HG03342 (cell line): ENCODE results near the gene EXOSC5.
"Not testable (repeated sequence)": the region's sequence is repeated elsewhere in the genome, so short reads cannot be mapped to it uniquely, and the experiment has no call there.

Experiments
- ATAC-seq: cut with Tn5 transposase; IDR thresholded peaks from one replicate; pipeline ENCODE4 v1.9.1; 2021; ENCODE audit warnings: mild to moderate bottlenecking, moderate library complexity; ENCODE audit not compliant: unreplicated experiment

EXOSC5 gene

DNA sequence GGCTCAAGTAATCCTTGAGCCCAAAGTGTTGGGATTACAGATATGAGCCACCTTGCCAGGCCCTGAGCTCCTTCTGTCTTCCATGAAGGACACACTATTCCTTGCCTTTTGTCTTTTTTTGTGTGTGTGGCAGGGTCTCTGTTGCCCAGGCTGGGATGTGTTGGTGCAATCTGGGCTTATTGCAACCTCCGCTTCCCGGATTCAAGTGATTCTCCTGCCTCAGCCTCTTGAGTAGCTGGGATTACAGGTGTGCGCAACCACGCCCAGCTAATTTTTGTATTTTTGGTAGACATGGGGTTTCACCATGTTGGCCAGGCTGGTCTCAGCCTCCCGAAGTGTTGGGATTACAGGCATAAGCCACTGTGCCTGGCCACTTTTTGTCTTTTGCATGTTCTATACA, 11.7 kb upstream of the EXOSC5 start:
- ATAC-seq = not testable (repeated sequence)

DNA sequence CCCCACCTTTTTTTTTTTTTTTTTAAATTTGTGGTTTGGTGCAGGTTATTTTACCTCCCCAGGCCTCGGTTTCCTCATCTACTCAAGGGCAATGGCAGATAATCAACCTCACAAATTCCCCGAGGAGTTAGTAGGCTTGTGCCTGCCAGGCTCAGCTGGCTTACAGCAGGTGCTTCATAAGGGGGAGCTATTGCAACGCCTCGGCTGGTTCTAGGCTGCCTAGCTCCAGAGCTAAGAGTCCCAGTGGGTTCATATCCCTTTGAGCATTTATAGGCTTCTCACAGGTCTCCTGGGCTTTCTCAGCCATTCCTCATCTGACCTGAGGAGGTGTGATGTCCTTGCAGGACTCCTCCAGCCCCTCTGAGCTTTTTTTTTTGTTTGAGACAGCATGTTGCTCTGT, 11.1 kb upstream of the EXOSC5 start:
- ATAC-seq = no peak

DNA sequence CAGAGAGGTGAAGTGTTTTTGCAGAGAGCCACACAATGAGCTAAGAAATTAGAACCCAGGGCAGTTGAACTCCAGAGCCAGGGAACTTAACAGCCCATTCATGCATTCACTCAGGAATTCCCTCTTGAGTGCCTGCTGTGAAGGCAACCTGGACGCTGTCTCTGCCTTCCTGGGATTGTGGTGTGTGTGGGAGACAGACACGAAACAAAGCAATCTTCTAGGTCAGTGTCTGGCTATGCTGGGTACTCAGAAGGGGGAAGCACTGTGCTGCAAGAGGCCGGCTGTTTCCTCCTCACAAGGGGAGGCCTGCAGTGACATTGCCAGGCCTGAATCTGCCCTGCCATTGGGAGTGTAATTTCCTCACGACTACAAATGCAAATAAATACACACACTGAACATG, 10.1 kb upstream of the EXOSC5 start:
- no peak for ATAC-seq

DNA sequence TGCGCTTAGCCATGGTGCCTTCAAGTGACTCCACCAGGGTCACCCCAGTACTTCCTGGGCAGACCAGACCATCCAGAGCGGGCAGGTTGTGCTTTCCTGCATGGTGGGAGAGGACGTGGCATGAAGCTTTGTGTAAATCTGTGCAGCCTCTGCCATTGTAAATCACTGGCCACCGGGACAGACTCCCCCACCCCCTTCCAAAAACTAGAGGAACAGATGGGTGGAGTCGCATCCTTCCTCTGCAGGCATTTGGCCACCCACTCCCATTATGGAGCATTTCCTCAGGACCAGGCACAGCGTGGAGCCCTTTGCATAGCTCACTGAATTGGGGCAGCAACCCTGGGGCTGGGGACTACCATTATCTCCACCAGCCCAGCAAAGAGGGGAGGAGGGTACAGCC, 8.6 kb upstream of the EXOSC5 start:
- no peak for ATAC-seq

DNA sequence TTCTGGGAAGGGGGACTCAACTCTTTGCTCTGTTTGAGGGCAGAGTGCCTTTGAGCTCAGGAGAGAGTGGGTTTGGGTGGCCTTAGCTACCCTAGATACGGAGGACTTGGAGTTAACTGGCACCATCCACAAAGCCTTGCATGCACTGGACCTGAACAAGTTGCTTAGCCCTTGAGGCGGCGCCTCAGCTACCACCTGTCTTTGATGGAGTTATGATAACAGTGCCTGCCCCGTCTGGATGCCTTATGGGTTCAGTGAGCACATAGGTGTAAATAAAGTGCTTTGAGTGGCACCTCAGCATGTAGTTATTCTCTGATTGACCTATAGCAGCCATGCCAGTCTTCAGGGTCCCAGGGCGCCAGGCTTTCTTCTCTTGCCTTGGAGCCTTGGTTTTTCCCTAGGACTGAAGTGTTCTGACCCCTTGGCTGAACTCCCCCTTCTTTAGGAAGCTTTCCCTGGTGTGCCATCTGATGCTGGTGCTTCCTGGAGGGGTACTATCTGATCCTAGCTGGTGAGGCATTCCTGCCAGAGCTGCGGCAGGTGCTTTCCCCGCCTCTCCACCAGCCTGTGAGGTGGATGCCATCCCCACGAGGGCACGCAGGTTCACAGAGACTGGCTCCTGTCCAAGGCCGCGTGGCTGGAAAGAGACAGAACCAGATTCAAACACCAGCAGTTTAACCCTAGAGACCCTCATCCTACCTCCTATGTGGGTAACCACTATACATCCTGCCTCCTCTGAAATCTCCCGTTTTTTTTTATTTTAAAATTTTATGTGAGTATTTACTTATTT, 6.2 kb upstream of the EXOSC5 start:
- no peak for ATAC-seq

DNA sequence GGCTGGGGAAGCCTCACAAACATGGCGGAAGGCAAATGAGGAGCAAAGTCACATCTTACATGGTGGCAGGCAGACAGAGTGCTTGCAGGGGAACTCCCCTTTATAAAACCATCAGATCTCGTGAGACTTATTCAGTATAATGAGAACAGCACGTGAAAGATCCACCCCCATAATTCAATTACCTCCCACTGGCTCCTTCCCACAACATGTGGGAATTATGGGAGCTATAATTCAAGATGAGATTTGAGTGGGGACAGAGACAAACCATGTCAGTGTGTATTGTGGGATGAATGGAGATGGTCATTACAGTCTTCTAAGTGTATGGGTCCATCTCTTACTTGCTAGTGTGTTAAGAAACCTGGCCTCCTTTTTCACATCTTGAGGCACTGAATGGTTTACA, 4.9 kb upstream of the EXOSC5 start:
- no peak for ATAC-seq

DNA sequence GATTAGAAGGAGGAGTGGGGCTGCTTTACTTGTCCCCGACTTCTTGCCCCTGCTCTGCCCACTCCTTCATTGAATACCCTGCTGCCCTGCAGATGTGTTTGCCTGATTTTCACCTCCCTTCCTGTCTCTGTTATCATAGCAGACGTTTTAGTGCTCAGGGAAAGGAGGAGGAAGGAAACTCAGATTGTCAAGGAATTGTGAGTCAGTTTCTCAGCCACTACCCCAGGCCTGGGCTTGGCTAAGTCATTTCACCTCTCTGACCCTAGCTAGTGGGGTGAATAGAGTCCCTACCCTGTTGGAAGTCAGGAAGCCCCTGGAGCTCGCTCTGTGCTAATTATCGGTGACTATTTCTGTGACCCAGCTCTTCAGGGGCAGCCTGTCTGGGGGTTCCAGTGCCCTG, 4.3 kb upstream of the EXOSC5 start:
- ATAC-seq = no peak

DNA sequence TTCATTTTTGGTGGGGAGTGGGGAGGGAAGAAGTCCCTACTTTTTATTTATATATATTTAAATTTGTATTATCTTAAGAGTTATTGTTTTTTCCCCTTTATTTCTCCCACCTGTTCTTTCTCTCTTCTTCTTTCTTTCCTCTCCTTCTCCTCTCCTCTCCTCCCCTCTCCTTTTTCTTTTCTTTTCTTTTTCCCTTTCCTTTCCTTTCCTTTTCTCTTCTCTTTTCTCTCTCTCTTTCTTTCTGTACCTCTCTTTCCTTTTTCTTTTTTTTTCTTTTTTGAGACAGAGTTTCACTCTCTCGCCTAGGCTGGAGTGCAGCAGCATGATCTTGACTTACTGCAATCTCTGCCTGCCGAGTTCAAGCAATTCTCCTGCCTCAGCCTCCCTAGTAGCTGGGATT, 2.4 kb upstream of the EXOSC5 start:
- ATAC-seq = no peak

DNA sequence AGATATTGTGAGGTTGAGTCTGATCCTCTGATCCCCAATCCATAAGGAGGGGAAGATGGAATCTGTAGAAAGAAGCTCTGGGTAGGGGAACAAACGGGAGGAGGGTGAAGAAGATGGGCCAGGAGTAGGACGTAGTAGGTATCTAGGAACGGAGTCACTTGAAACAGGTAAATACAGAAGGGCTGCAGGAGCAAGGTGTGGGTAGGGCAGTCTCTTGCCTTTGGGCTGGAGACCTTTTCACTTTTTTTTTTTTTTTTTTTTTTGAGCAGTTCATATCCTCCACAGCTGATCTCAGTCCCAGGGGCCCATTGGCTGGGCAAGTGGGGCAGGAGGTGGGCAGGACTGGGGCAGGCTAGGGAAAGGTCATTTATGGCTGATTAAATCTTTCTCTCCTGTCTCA, 1.9 kb upstream of the EXOSC5 start:
- no peak for ATAC-seq

DNA sequence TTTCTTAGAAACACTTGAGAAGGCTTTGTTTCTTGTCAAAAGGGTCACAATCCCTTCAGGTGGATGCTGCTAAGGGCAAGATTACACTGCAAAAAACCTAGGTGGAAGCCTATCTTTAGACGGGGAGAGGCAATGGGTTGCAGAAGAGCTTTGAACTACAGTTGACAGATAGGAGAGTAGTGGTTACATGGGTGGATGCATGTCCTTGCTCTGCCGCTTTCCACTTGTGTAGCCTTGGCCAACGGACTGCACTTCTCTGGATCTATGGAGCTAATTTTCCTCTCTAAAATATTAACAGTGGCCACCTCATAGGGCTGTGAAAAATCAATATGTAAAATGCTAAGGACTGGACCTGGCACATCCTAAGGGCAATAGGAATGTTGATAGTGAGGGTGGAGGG, 1.4 kb upstream of the EXOSC5 start:
- no peak for ATAC-seq

DNA sequence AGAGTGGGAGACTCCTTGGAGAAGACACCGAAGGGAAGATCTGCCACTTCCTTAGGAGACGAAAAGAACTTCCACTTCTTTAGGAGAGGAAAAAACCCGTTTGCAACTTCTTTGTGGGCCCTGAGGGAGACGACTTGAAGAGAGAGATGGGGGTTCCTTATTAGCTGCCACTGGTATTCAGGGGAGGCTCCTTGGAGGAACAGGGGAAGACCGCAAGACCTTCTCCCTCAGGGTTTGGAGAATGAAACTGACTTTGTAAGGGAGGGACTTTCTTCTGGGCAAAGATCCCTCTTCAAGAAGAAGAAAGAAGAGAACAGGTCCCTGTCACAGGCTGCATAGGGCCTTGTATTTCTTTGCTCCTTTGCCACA, 875 bp upstream of the EXOSC5 start:
- ATAC-seq = no peak

DNA sequence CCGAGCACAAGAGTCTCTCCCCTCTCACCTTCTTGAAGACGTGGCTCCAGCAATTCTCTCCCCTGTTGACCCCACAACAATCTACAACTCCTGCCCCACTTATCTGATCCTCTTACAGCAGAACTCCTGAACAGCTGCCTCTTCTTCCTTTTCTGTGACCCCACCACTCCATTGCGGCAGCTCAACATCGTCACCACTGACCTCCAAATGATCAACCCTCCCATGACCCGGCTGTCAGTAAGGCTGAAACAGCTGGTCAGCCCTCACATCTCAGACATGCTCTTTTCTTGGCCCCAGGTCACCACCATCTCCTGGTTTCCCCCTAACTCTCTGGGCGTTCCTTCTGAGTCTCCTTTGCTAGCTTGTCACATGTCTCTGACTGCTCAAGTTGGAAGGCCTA, 1.8 kb downstream of the EXOSC5 start:
- ATAC-seq = no peak

DNA sequence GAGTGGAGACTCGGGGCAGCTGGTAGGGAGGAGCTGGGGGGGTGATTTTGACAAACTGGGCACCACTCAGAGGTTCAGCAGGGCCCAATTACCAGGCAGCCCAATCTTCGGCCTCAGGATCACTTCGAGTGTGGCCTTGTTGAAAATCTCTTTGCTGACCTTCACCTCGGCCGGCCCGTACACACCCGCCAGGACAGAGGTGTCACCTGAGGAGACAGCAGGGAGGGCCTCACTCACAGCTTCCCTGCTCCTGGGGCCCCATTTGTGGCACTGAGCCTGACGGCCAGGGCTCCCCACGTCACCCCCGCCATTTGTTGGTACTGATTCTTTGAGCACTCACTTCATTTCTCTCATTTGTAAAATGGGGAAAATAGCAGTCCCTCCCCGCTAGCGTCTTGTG, 4.4 kb downstream of the EXOSC5 start:
- ATAC-seq = no peak

DNA sequence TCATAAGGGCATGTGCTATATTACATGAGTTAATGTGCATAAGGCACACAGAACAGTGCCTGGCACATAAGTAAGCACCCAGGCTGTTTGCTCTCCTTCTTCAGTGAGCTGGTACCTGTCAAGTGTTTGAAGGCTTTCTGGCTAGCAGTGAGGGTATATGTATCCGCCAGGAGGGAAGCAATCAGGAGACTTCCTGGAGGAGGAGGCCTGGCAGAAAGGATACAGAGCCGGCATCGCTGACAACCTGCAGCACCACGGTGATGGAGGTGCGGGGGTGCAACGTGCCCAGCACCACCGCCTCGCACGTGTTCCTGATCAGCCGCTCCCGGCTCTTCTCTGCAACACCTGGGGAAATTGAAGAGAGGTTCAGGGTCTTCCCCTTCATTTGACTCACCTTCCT, 5.5 kb downstream of the EXOSC5 start:
- ATAC-seq = no peak

DNA sequence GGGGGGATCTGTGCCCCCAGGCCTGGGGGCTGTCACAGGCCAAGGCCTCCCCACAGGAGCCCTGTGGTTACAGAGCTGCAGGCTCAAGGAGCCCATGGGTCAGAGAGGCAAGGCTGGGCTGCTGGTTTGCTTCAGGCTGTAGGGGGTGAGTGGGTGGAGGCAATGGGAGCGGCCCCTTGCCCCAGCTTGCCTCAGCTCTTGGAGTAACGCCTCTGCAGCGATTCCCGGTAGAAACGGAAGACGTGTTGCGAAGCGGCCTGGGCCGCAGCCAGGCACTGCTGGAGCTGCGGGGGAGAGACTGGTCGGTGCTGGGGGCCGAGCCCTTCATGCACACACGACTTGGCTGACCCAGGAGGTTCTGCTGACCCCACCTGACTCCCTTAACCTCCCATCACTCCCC, 10.7 kb downstream of the EXOSC5 start:
- ATAC-seq = no peak

DNA sequence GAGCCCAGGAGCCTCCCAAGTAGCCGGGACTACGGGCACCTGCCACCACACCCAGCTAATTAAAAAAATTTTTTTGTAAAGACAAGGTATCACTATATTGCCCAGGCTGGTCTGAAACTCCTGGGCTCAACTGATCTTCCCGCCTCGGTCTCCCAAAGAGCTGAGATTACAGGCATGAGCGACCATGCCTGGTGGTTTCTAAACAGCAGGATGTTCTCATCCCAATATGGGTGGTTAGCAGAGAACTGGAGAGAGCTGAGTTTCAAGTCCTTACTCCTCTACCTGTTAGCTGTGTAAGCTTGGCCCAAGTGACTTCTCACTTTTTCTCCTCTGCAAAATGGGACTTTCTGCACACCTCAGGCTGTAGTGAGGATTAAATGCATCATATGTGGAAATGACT, 12.8 kb downstream of the EXOSC5 start:
- ATAC-seq = no peak

DNA sequence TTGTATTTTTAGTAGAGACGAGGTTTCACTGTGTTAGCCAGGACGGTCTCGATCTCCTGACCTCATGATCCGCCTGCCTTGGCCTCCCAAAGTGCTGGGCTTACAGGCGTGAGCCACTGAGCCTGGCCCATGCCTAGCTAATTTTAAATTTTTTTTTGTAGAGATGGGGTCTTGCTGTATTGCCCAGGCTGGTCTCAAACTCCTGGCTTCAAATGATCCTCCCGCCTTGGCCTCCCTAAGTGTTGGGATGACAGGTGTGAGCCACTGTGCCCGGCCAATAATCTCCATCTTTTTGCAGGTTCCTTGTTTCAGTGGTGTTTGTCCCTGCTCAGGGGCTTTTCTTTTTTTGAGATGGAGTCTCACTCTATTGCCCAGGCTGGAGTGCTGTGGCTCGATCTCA, 15.6 kb downstream of the EXOSC5 start:
- not testable (repeated sequence) for ATAC-seq

DNA sequence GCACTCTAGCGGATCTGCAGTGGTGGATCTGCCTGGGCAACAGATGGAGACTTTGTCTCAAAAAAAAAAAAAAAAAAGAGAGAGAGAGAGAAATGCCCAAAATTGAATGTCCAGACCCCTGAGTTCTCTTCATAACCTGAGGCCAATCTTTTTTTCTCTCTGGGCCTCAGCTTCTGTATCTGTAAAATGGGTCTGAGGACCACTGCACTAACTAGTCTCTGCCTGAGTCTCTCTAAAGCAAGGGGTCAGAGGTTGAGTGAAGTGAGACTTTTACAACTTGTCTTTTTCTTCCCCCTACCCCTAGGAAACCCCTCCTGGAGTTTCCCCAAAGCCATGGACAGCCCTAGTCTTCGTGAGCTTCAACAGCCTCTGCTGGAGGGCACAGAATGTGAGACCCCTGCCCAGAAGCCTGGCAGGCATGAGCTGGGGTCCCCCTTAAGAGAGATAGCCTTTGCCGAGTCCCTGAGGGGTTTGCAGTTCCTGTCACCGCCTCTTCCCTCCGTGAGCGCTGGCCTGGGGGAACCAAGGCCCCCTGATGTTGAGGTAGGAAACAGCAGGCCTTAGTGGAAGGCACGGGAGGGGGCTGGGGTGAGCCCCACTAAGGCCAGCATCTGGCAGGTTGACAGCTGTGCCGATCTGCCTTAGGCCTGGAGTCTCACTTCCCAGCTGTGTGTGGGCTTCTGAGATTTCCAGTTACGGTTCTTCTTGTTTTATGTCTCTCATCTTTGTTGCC, 19.0 kb downstream of the EXOSC5 start:
- peak; percentile 69 for ATAC-seq

DNA sequence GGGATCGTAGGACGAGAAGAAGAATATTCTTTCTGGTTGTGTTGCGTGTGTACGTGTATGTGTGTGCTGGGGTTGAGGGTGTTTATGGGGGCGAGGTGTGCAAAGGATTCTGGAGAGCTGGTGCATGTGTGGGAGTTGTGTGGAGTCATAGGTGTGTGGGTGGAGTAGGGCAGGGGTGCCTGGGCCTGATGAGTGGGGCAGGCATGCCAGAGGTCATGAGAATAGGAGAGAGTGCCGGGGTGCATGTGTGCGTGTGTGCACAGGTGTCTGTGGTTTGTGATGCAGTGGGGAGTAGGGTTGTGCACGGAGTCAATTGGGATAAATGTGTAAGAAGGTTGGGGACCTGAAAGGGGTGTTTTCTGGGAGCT, 20.2 kb downstream of the EXOSC5 start:
- no peak for ATAC-seq

DNA sequence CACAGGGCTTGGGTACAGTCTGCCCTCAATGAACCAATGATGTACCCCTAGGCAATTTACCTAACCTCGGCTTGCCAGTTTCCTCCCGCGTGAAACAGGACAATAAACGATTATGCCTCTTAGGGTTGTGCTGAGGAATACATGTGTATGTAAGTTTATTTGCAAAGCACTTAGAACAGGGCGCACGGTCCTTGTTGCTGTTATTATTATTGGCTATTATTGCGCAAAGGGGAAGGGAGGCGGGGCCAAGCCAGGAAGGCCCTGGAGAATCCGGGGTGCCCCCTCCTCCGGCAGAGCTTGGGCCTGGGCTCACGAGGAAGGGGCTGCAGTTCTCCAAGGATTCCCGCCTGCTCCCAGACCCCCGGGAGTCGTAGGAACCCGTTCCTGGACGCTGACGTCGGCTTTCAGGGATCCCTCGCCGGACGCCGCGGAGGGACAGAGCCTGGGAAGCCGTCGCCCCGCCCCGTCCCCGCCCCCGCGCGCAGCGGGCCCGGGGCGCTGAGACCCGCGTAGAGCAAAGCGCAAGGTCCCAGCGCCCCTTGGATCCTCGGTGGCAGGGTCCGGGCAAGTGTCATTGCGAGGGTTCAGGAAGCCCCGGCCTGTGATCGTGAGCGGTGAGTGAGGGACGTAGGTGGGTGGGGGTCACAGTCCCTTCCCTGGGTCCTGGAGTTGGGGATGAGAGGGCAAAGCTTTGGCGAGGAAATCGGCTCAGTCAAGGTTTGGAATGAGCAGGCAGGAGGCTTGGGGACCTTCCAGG, 20.7 kb downstream of the EXOSC5 start, which contains the start of gene TMEM91:
TMEM91 (plus strand) TSS at position 293 of the 757 bp plus-strand sequence. CDS start 1,777 bp downstream, outside the sequence.
- ATAC-seq = no peak

DNA sequence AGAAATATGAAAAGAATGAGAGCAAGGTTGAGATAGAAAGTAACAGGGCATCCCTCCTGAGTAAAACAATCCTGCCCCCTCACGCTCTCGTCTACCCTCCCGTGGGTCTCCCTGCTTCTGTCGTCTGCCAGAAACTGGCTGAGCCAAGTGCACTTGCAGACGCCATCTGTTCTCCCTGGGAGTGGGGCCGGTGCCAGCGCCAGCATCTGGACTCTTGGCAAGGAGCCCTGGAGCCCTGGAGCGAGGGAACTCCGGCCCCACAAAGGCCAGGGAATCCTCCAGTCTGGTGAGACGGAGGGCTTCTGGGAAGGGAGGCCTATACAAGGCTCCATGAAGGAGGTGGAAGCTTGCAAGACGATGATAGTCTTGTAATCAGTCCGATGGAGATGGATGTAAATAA, 23.2 kb downstream of the EXOSC5 start:
- no peak for ATAC-seq

DNA sequence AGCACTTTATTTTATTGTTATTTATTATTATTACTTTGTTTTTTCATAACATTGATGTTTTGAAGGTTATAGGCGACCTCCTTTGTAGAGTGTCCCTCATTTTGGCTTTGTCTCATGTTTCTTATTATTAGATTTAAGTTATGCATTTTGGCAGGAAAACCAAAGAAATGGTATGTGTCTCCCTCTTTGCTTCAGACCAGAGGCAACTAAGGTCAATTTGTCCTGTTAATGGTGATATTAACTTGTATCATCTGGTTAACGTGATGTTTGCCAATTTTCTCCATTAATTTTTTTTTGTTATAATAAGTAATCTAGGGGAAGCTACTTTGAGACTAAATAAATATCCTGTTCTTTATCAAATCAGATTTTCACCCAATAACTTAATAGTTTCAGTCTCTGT, 24.7 kb downstream of the EXOSC5 start:
- ATAC-seq = no peak
